HUES48 (cell line): ENCODE results near the gene ANKIB1.

Source experiments
- H3K27ac ChIP-seq: one replicate; pipeline ENCODE4 v1.7.0; 2013; ENCODE audit warnings: low read depth, low read length, inconsistent platforms
- H3K27me3 ChIP-seq: 2 replicates; pipeline ENCODE4 v1.6.1; 2013; ENCODE audit warnings: mild to moderate bottlenecking, low read length; ENCODE audit not compliant: control insufficient read depth, insufficient read depth
- H3K36me3 ChIP-seq: 2 replicates; pipeline ENCODE4 v1.6.1; 2013; ENCODE audit warnings: low read length; ENCODE audit not compliant: control insufficient read depth, insufficient read depth
- H3K4me1 ChIP-seq: 2 replicates; pipeline ENCODE4 v1.6.1; 2013; ENCODE audit warnings: mild to moderate bottlenecking, low read length; ENCODE audit not compliant: control insufficient read depth, insufficient read depth
- H3K4me3 ChIP-seq: 2 replicates; pipeline ENCODE4 v1.5.1; 2013; ENCODE audit warnings: mild to moderate bottlenecking, low read depth, low read length
- H3K9ac ChIP-seq: 2 replicates; pipeline ENCODE4 v1.6.1; 2013; ENCODE audit warnings: mild to moderate bottlenecking, low read depth, low read length, moderate library complexity
- H3K9me3 ChIP-seq: 2 replicates; pipeline ENCODE4 v1.6.1; 2013; ENCODE audit warnings: low read length; ENCODE audit not compliant: control insufficient read depth, insufficient read depth

The ANKIB1 gene

DNA sequence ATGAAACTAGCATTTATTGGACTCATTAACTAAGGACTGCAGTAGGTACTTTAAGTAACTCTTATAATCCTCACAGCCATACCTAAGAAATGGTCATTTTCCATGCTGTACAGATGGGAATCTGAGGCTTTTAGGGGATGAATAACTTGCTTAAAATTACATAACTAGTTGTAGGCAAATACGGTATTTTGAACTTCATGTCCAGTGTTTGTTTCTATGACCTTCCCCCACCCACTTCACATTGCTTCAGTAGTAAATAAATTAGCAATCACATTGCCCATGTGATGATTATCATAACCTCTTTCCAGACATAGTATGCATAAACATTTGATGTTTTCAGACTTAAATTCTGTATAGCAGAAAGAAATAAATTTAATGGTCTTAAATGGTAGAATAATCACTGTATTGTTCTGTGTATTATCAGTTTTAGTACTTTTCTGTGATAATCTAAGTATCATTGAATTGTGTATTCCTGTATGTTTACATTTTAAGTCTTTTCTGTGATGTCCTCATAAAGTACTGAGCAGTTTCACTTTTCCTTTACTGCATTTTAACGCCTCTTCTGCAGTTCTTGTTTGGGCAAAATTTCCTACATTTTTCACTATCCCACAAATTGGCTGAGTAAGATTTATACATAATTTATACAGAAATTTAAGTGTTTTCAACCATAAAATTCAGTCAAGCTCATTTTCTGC, 48.3 kb downstream of the ANKIB1 start:
- Histone ChIP-seq H3K4me3 (no peak overlapping the region), H3K9ac (no peak overlapping the region), H3K36me3 (no peaks in the 10 kb centered on the region), H3K9me3 (no peaks in the 10 kb centered on the region), H3K27me3 (no peaks in the 10 kb centered on the region), H3K27ac (no peak overlapping the region), H3K4me1 (peaks cover 26% of the 10 kb centered on the region)

DNA sequence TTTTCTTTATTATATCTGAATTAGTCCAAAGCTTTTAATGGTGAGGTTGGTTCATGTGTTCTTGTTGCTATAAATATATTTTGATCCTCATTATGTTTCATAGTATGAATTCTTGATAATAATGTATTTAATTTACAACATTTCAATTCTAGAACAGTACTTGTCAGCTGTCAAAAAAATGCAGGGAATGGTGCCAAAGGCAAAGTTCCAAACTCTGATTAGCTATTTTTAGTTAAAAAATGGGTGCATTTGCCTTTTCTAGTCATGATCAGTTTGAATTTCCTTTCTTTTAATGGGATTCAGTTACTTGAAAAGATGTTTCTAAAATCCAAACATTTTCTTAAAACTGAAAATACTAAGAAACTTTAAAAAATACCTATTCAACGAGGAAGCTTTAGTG, 49.6 kb downstream of the ANKIB1 start:
- no peak overlapping the region for H3K27ac ChIP-seq
- no peaks in the 10 kb centered on the region for H3K9me3 ChIP-seq
- no peak overlapping the region for H3K9ac ChIP-seq
- peaks cover 26% of the 10 kb centered on the region for H3K4me1 ChIP-seq
- no peak overlapping the region for H3K4me3 ChIP-seq
- no peaks in the 10 kb centered on the region for H3K27me3 ChIP-seq
- H3K36me3 ChIP-seq = no peaks in the 10 kb centered on the region

GRCh38 chr7:92296235-92296634, 50.5 kb downstream of the ANKIB1 start:
- Histone ChIP-seq H3K27ac (no peak overlapping the region), H3K4me3 (no peak overlapping the region), H3K9ac (no peak overlapping the region), H3K9me3 (no peaks in the 10 kb centered on the region), H3K4me1 (peaks cover 26% of the 10 kb centered on the region), H3K36me3 (0 out of 2 replicates have a peak, but pooled peaks cover 4% of the 10 kb centered on the region), H3K27me3 (no peaks in the 10 kb centered on the region)

- H3K27me3 ChIP-seq = no peaks in the 10 kb centered on the region
- H3K27ac ChIP-seq = peak overlapping the region; percentile 17
- no peaks in the 10 kb centered on the region for H3K9me3 ChIP-seq
- H3K9ac ChIP-seq = no peak overlapping the region
- peaks cover 26% of the 10 kb centered on the region for H3K4me1 ChIP-seq
- H3K36me3 ChIP-seq = 0 out of 2 replicates have a peak, but pooled peaks cover 5% of the 10 kb centered on the region
- H3K4me3 ChIP-seq = no peak overlapping the region
Observed at GRCh38 chr7:92296880-92297445, 51.2 kb downstream of the ANKIB1 start.

GRCh38 chr7:92297736-92298135, 52.0 kb downstream of the ANKIB1 start:
- Histone ChIP-seq H3K36me3 (0 out of 2 replicates have a peak, but pooled peaks cover 5% of the 10 kb centered on the region), H3K27ac (no peak overlapping the region), H3K4me1 (peaks cover 26% of the 10 kb centered on the region), H3K27me3 (no peaks in the 10 kb centered on the region), H3K9ac (no peak overlapping the region), H3K4me3 (no peak overlapping the region), H3K9me3 (no peaks in the 10 kb centered on the region)

GRCh38 chr7:92303761-92304160, 58.0 kb downstream of the ANKIB1 start:
- H3K27me3 ChIP-seq = no peaks in the 10 kb centered on the region
- no peak overlapping the region for H3K4me3 ChIP-seq
- peaks cover 13% of the 10 kb centered on the region for H3K36me3 ChIP-seq
- H3K9me3 ChIP-seq = no peaks in the 10 kb centered on the region
- H3K4me1 ChIP-seq = no peaks in the 10 kb centered on the region
- no peak overlapping the region for H3K9ac ChIP-seq
- H3K27ac ChIP-seq = no peak overlapping the region

GRCh38 chr7:92304406-92304893, 58.7 kb downstream of the ANKIB1 start:
- H3K9me3 ChIP-seq = no peaks in the 10 kb centered on the region
- H3K4me3 ChIP-seq = no peak overlapping the region
- no peak overlapping the region for H3K27ac ChIP-seq

GRCh38 chr7:92306153-92306552, 60.4 kb downstream of the ANKIB1 start:
- no peaks in the 10 kb centered on the region for H3K4me1 ChIP-seq
- no peak overlapping the region for H3K9ac ChIP-seq
- no peak overlapping the region for H3K4me3 ChIP-seq
- no peaks in the 10 kb centered on the region for H3K9me3 ChIP-seq
- no peaks in the 10 kb centered on the region for H3K27me3 ChIP-seq
- no peak overlapping the region for H3K27ac ChIP-seq
- peaks cover 14% of the 10 kb centered on the region for H3K36me3 ChIP-seq

More at GRCh38 chr7:92304406-92304893, 58.7 kb downstream of the ANKIB1 start:
- H3K4me1 ChIP-seq = no peaks in the 10 kb centered on the region
- no peak overlapping the region for H3K9ac ChIP-seq
- no peaks in the 10 kb centered on the region for H3K27me3 ChIP-seq
- peaks cover 17% of the 10 kb centered on the region for H3K36me3 ChIP-seq

- Histone ChIP-seq H3K36me3 (peaks cover 11% of the 10 kb centered on the region; the same call in 1 of the 2 replicates), H3K9me3 (no peaks in the 10 kb centered on the region)
Observed at GRCh38 chr7:92313055-92313454, 67.3 kb downstream of the ANKIB1 start.

GRCh38 chr7:92319243-92319642, 73.5 kb downstream of the ANKIB1 start:
- H3K36me3 ChIP-seq = peaks cover 20% of the 10 kb centered on the region
- H3K9me3 ChIP-seq = no peaks in the 10 kb centered on the region
- no peaks in the 10 kb centered on the region for H3K27me3 ChIP-seq
- H3K4me3 ChIP-seq = no peak overlapping the region
- H3K27ac ChIP-seq = no peak overlapping the region
- H3K4me1 ChIP-seq = no peaks in the 10 kb centered on the region
- no peak overlapping the region for H3K9ac ChIP-seq

More at GRCh38 chr7:92313055-92313454, 67.3 kb downstream of the ANKIB1 start:
- H3K4me3 ChIP-seq = no peak overlapping the region
- H3K27ac ChIP-seq = no peak overlapping the region
- H3K9ac ChIP-seq = no peak overlapping the region
- H3K27me3 ChIP-seq = no peaks in the 10 kb centered on the region
- H3K4me1 ChIP-seq = no peaks in the 10 kb centered on the region

DNA sequence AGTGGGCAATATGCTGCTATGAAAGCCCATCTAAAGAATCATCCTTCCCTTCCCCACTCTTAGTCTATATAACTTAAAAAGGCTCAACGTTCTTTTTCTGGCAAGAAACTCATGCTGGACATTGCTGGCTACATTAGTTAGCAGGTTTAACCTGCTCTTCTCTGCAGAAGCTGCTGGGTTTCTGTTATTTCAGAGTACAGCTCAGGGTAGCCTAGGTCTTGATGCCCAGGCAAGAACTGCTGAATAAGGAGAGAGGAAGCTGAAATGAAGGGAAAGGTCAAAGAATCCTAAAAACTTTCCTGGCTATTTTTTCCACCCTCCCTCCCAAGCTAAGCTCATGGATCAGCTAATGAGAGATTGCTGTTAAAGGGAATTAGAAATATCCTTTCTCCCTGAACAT, 79.4 kb downstream of the ANKIB1 start:
- no peak overlapping the region for H3K9ac ChIP-seq
- H3K27me3 ChIP-seq = no peaks in the 10 kb centered on the region
- H3K4me3 ChIP-seq = no peak overlapping the region
- H3K27ac ChIP-seq = no peak overlapping the region
- no peaks in the 10 kb centered on the region for H3K9me3 ChIP-seq
- peaks cover 14% of the 10 kb centered on the region for H3K36me3 ChIP-seq
- H3K4me1 ChIP-seq = no peaks in the 10 kb centered on the region
